Endodermal cell (in vitro differentiated cells): ENCODE measurements around the gene ZNF503. TPM values are rescaled to one million over a fixed set of nuclear protein-coding genes. Genes with fewer than 3 reads are reported as not detected.

Experiments used
- DNase-seq: peaks from one replicate; pipeline ENCODE4 v3.0.0-alpha.2; 2017
- H3K27ac ChIP-seq: 2 replicates; pipeline ENCODE4 v1.5.1; 2013; ENCODE audit warnings: mild to moderate bottlenecking, low read depth, low read length, moderate library complexity
- H3K27me3 ChIP-seq: 2 replicates; pipeline ENCODE4 v1.6.1; 2013; ENCODE audit warnings: mild to moderate bottlenecking, low read length, moderate library complexity; ENCODE audit not compliant: insufficient read depth, control insufficient read depth, poor library complexity, severe bottlenecking
- H3K36me3 ChIP-seq: 2 replicates; pipeline ENCODE4 v1.7.0; 2013; ENCODE audit warnings: mild to moderate bottlenecking, low read length, moderate library complexity; ENCODE audit not compliant: control insufficient read depth, insufficient read depth
- H3K4me1 ChIP-seq: one replicate; pipeline ENCODE4 v1.7.0; 2013; ENCODE audit warnings: low read length; ENCODE audit not compliant: control insufficient read depth, insufficient read depth
- H3K4me3 ChIP-seq: 2 replicates; pipeline ENCODE4 v1.5.1; 2013; ENCODE audit warnings: mild to moderate bottlenecking, low read length, moderate library complexity
- H3K9ac ChIP-seq: 2 replicates; pipeline ENCODE4 v1.6.1; 2013; ENCODE audit warnings: mild to moderate bottlenecking, low read length, moderate library complexity; ENCODE audit not compliant: poor library complexity, severe bottlenecking; ENCODE audit errors: extremely low read depth
- H3K9me3 ChIP-seq: 2 replicates; pipeline ENCODE4 v1.6.1; 2013; ENCODE audit warnings: mild to moderate bottlenecking, low read length, moderate library complexity; ENCODE audit not compliant: control insufficient read depth
- H3K27ac Mint-ChIP-seq: 2 replicates; pipeline ENCODE4 v1.8.0; 2020; ENCODE audit warnings: mixed read lengths
- H3K27me3 Mint-ChIP-seq: 2 replicates; pipeline ENCODE4 v1.8.0; 2021; ENCODE audit warnings: mild to moderate bottlenecking, mixed read lengths; ENCODE audit not compliant: insufficient read depth
- H3K36me3 Mint-ChIP-seq: 2 replicates; pipeline ENCODE4 v1.8.0; 2020; ENCODE audit warnings: low read depth, mixed read lengths
- H3K4me1 Mint-ChIP-seq: 2 replicates; pipeline ENCODE4 v1.8.0; 2020; ENCODE audit warnings: mixed read lengths
- H3K4me3 Mint-ChIP-seq: 2 replicates; pipeline ENCODE4 v1.8.0; 2020; ENCODE audit warnings: mild to moderate bottlenecking, moderate library complexity, mixed read lengths
- H3K9me3 Mint-ChIP-seq: 2 replicates; pipeline ENCODE4 v1.8.0; 2020; ENCODE audit warnings: mild to moderate bottlenecking, mixed read lengths
- WGBS, 2 experiments: methylation state at CpG; one replicate each; pipeline versions ENCODE4 v1.1.5 to v1.1.7; 2013; ENCODE audit warnings: missing lambda C conversion rate in 2 of 2, mixed read lengths in 1 of 2; ENCODE audit not compliant: insufficient coverage in 1 of 2, insufficient read length in 1 of 2; 5-methylcytosine and 5-hydroxymethylcytosine counted together
- total RNA-seq, 2 donors: library from RNA; stranded (reverse); fragmentation: NEBNext Ultra II Directional in 1 of 2; extraction: Animal tissue kit (Norgen Biotek cat#: 25700) in 1 of 2; gene quantifications; 2 replicates in 1 of 2; 3 replicates in 1 of 2; pipeline ENCODE4 v1.2.1, GENCODE V29; 2021
- TF ChIP-seq, protein P1 (sequence below): fragments of 200-600 bp; sonication (generic); conservative IDR thresholded peaks from 2 replicates; pipeline ENCODE4 v1.5.0; 2021; ENCODE audit warnings: antibody characterized with exemption, mild to moderate bottlenecking

Gene ZNF503
- total RNA-seq, 2 donors from 2014 or later = 0.40 to 1.1 TPM

DNA sequence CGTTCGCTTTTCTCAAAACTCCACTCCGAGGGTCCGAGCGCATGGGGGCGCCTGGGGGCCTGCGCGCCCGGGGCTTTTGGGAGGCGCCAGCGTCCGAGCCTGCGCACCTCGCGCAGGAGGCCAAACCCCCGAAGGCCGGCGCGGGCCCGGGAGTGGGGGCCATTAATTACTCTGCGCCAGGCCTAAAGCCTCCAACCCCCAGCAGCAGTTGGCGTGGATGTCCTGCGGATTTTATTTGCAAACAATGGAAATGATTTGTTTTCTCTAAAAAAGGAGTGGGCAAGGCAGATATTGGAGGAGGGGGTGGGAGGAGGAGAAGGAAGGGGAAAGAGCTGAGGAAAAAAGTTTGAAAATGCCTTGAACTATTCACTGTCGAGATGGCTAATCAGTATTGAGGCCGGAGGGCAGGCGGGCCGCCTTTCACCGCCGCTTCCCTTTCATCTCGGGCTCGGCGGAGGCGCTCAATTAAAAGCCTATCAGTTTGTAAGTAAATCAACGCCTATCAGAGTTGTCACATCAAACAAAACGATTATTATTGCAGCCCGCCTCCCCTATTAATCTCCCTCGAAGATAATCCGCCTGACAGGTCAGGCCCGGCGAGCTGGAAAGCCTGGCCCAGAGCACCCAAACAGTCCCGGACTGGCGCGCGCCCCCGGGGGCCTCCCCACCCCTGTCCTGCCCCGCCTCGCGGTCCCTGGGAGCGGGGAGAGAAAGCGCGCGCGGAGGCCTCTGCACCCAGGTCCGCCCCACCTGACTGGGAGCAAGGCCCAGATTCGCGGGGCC lies 3.4 kb upstream of the ZNF503 start:
- Histone ChIP-seq H3K27ac (peak overlapping the region; percentile 93), H3K36me3 (no peaks in the 10 kb centered on the region), H3K9ac (no peak overlapping the region), H3K27me3 (peaks cover 81% of the 10 kb centered on the region), H3K9me3 (no peaks in the 10 kb centered on the region), H3K4me1 (peaks cover 5% of the 10 kb centered on the region), H3K4me3 (peak overlapping the region; percentile 87)
- peaks cover 85% of the 10 kb centered on the region for H3K27me3 Mint-ChIP-seq
- no peaks in the 10 kb centered on the region for H3K9me3 Mint-ChIP-seq
- DNase-seq = peak; percentile 79
- TF ChIP-seq, protein P1, sequence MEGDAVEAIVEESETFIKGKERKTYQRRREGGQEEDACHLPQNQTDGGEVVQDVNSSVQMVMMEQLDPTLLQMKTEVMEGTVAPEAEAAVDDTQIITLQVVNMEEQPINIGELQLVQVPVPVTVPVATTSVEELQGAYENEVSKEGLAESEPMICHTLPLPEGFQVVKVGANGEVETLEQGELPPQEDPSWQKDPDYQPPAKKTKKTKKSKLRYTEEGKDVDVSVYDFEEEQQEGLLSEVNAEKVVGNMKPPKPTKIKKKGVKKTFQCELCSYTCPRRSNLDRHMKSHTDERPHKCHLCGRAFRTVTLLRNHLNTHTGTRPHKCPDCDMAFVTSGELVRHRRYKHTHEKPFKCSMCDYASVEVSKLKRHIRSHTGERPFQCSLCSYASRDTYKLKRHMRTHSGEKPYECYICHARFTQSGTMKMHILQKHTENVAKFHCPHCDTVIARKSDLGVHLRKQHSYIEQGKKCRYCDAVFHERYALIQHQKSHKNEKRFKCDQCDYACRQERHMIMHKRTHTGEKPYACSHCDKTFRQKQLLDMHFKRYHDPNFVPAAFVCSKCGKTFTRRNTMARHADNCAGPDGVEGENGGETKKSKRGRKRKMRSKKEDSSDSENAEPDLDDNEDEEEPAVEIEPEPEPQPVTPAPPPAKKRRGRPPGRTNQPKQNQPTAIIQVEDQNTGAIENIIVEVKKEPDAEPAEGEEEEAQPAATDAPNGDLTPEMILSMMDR = no peak
- WGBS, 2 experiments = 0% methylated on average over 30 to 56 of the region's 56 CpGs
- H3K4me3 Mint-ChIP-seq = peak overlapping the region; percentile 61
- no peak overlapping the region for H3K27ac Mint-ChIP-seq
- no peaks in the 10 kb centered on the region for H3K36me3 Mint-ChIP-seq
- H3K4me1 Mint-ChIP-seq = peaks cover 36% of the 10 kb centered on the region

- Histone ChIP-seq H3K9me3 (no peaks in the 10 kb centered on the region), H3K36me3 (no peaks in the 10 kb centered on the region), H3K27me3 (peaks cover 83% of the 10 kb centered on the region), H3K27ac (peak overlapping the region; percentile 93), H3K9ac (no peak overlapping the region), H3K4me1 (peaks cover 7% of the 10 kb centered on the region), H3K4me3 (peak overlapping the region; percentile 87)
- Mint-ChIP-seq H3K36me3 (no peaks in the 10 kb centered on the region), H3K9me3 (no peaks in the 10 kb centered on the region), H3K4me3 (peak overlapping the region; percentile 61), H3K4me1 (peaks cover 33% of the 10 kb centered on the region), H3K27ac (peak overlapping the region; percentile 19), H3K27me3 (peaks cover 87% of the 10 kb centered on the region)
- 1 to 2% methylated on average over 18 to 58 of the region's 58 CpGs for WGBS, 2 experiments
- peak; percentile 84 for DNase-seq
- TF ChIP-seq, protein P1 = no peak
Observed at GRCh38 chr10:75403939-75404814, 2.6 kb upstream of the ZNF503 start.

DNA sequence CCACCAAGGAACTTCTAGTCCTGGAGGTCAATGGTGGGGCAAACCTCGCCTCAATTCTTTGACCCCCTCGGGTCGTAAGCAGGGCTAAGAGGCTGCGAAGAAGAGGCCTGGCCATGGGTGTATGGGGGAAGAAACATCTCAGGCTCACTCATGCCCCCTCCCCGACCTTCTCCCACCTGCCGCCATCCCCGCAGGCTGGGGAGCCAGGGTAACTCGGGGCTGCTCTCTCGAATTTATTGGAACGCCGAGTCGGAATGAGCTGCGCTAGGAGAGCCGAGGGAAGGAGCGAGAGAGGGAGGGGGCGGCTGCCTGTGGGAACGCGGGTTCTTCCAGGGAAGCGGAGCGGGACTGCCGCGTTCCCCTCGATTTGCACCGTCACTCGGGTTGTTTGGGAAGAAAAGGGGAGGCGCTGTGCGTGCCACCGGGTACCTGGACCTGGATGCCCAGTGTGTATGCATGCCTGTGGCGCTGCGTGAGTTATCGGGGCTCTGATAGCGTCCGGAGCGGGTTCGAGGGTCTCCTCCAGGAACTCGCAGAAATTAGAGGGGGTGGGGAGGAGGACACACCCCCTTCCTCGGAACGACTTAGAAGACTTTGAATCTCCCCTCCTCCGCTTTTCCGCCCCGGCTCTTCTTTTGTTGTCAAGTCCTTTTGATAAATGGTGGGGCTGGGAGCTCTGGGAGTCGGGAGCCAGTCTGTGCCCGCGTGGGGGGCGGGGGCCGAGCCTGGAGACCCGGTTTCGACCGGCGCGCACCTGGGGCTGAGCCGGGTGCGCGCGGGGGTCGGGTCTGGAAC lies 1.8 kb upstream of the ZNF503 start:
- Mint-ChIP-seq H3K4me1 (peaks cover 36% of the 10 kb centered on the region), H3K27ac (no peak overlapping the region)
- H3K27ac ChIP-seq = peak overlapping the region; percentile 93

More for the DNA sequence above, 1.8 kb upstream of the ZNF503 start:
- peaks cover 88% of the 10 kb centered on the region for H3K27me3 Mint-ChIP-seq
- peak; percentile 82 for DNase-seq
- H3K4me3 Mint-ChIP-seq = peak overlapping the region; percentile 61
- H3K9me3 Mint-ChIP-seq = no peaks in the 10 kb centered on the region
- TF ChIP-seq, protein P1 = no peak
- peaks cover 7% of the 10 kb centered on the region for H3K4me1 ChIP-seq
- H3K4me3 ChIP-seq = peak overlapping the region; percentile 87
- H3K9ac ChIP-seq = no peak overlapping the region
- peaks cover 83% of the 10 kb centered on the region for H3K27me3 ChIP-seq
- WGBS, 2 experiments = 0 to 1% methylated on average over 14 to 56 of the region's 56 CpGs
- H3K9me3 ChIP-seq = no peaks in the 10 kb centered on the region
- no peaks in the 10 kb centered on the region for H3K36me3 Mint-ChIP-seq
- no peaks in the 10 kb centered on the region for H3K36me3 ChIP-seq
